8988T (cell line): ENCODE results near the gene UBR7.

ENCODE experiments used
- DNase-seq: peaks from one replicate; pipeline ENCODE4 v3.0.0; 2011

UBR7 gene

DNA sequence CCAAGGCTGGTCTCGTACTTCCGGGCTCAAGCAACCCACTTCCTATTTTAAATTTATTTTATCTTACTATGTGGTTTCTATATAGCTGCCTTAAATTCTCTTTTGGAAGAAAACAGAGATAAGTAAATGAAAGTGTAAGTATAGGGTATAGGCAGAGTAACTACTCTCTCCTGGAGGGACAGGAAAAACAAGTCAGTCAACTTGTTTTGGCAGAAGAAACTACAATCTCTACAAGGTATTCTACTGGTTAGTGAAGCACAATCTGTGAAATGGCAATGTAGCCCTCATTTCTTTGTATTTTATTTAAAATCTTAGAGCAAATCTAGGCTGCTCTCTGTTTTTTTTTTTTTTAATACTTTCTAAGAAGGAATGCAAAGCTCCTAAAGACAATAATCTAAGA, 55.4 kb downstream of the UBR7 start:
- DNase-seq = no peak

DNA sequence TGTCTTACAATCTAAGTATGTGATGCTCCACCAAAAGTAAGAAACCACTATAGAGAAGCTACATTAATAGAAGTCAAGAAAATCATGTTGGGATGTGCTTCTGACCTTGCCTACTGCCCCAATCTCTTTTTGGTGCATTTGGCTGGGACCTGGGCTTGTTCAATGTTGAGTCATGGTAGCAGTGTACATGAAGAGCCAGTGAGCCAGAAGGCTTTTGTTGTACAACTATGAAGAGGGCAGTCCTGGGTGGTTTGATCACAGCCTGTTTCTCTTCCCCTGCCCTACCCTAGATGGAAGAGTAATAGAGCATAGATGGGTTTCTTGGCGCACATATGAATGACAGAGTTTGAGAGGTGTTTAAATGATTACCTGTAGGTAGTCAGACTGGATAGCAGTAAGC, 56.4 kb downstream of the UBR7 start:
- DNase-seq = no peak

DNA sequence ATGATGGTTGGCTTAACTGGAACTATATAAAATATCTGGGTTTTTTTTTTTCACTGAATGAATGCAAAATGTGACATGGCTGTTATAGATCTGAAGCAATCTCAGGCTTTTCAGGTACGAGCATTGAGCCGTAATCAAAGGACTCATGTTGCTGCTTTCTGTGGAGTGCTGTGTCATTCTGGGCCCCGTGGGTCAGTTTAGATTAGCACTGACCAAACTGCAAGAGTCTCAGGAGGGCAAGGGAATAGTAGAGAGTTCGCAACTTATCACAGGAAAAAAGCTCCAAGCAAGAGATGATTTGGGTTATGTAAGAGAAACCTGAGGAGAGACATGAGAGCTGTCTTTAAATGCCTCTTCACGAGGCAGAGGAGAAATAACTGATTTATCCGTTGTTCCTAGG, 59.1 kb downstream of the UBR7 start:
- DNase-seq = no peak

DNA sequence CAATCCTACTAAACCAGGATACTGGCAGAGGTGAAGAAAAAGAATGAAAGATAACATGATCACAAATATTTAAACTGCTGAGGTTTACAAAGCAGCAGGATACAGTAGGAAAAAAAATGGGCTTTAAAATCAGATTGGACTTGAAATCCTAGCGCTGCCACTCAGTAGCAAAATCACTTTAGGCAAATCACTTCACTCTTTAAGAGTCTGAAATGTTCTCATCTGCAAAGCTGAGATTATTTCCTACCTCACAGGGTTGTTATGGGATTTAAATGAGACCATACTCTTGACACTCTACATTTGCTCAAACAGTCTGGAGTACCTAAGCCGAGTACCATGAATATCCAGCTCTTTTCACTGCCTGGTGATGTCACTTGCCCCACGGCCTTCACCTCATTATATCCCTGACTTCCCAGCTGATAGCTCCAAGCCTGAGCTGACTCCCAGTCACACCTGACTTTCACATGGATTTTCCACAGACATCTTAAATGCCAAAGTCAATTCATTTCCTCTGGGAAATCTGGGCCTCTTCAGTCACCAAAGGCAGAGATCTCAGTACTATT, 60.2 kb downstream of the UBR7 start:
- DNase-seq = no peak

DNA sequence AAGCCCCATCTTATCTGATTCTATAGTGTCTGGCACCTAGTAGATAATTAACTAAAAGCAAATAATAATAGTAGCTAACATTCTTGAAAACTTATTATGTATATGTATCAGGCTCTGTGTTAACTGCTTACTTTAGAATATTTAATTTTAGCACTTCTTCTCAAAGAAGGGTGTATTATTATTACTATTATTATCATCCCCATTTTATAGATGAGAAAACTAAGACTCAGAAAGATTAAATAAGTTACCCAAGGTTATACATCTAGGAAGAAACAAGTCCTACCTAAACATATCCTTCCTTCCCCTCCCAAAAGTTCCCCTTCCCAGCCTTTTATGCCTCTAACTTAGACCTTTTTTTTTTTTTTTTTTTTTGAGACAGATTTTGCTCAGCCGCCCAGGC, 61.4 kb downstream of the UBR7 start:
- DNase-seq = no peak

DNA sequence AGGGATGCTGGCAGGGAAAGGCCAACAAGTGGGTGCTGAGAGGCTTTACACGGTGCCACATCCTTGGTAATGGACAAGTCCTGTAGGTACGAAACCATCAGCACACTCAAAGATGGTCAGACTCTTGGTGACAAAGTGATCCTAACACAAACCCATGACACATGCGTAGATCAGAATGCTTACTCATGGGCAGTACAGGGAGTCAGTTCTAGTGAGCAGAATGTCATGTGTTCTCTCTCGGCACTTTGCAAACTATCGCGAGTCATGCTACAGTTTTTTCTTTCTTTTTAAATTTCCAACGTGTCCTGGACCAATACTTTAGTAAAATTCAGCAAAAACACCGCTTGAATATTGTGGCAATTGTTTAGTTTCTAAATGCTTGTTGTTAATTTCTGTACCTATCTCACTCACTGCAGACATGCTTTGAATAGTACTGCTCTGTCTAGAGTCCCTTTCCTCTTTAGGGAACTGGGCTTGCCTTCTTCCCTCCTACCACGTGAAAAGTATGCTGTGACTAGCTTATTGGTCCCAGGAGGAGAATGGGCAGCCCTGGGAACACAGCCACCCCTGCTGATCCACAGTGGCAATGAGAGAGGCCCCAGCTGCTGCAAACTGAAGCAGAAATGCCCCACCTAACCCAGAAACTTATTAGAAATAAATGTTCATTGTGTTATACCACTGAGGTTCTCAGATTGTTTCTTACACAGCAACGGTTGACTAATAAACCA, 62.4 kb downstream of the UBR7 start:
- DNase-seq = no peak

DNA sequence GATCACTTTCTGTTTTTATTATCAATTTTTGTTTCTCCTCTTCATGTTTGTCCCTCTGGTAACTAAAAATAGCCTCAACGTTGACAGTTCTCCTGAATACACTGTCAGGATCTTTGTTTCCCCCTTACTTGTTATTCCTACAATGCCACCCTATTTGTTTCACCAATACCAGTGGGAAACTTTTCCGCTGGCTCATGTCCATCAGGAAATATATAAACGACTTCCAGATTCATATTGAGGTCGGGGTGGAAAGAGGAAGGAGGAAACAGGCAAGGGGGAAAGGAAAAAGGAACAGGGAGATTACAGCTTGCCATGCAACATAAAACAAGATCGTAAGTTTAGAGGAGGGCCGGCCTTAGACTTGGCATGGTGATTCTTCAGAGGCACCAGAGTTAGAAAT, 64.1 kb downstream of the UBR7 start:
- DNase-seq = no peak

DNA sequence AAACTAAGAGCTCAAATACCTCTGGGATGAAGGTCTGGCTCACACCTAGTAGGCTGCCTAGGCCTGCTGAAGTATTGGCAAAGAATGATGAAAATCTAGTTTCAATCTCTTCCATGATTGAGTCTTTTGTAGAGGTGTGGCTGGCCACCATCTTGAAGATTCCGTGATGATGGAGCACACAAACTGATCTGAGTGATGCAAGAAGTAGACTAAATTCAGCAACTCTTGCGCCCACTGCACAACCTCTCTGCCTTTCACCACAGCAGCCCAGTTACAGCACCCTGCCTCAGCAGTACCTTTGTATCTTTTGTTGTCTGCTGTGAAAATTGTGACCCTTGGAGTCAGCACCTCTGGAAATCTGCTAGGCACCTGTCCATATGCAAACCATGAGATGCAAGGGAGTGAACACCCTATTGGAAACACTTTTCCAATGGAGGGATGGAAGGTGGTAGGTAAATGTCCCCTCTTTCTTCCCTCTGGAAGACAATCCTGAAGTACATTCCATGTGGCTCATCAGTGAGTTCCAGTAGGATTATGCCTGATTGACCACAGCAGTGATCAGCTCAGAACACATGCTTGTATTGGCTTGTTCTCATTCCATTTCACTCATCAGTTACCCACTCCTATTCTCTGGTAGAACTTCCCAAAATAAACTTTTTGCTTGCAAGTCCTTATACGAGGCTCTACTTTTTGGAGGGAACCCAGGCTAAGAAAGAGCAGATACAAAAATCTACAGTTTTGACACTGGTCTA, 67.2 kb downstream of the UBR7 start:
- DNase-seq = no peak

DNA sequence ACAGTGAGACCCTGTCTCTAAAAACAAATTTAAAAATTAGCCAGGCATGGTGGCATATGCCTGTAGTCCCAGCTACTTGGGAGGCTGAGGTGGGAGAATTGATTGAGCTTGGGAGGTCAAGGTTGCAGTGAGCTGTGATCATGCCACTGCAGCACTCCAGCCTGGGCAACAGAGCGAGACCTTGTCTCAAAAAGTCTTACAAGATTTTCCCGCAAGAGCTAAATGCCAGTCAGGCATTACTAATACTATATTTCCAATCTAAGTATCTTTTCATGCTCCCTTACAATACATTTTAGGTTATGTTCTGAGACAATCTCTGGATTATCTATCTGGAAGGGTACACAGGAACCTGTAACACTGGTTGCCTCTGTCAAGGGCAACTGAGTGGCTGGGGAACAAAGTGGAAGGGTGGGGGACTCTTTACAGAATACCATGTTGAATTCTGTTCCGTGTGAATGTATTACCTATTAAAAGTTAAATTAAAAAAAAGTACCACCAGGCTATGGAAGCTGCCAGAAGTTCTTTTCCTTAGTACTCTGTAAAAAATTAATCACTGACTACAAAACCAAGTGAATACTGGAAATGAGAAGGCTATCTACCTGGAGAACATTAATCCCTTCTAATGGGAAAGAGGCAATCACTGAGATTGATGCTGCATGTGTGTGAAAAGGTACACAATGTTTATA, 69.1 kb downstream of the UBR7 start:
- no peak for DNase-seq
